OCI-LY1 (cell line): ENCODE measurements around the gene TOM1.

Experiments
- CTCF ChIP-seq: fragments of 200-600 bp; sonication (generic), shearing (Covaris generic); IDR thresholded peaks from 2 replicates; pipeline ENCODE4 v1.5.1; 2017; ENCODE audit warnings: mild to moderate bottlenecking, antibody characterized with exemption, low read length, moderate library complexity, mixed read lengths
- EZH2 ChIP-seq: fragments of 200-600 bp; sonication (generic), shearing (Covaris generic); IDR thresholded peaks from 2 replicates; pipeline ENCODE4 v1.8.0; 2017; ENCODE audit warnings: borderline replicate concordance, mixed run types, mild to moderate bottlenecking, antibody characterized with exemption, low read length, moderate library complexity, mixed read lengths

GRCh38 chr22:35322893-35323292, 23.2 kb downstream of the TOM1 start:
- TF ChIP-seq CTCF (no peak), EZH2 (no peak)
